ENCODE measurements around the gene NUDCD3. TPM values are rescaled to one million over a fixed set of nuclear protein-coding genes. Genes with fewer than 3 reads are reported as not detected.

NUDCD3 gene
- total RNA-seq, 1 experiment from 2014 or later = 94.6 TPM

DNA sequence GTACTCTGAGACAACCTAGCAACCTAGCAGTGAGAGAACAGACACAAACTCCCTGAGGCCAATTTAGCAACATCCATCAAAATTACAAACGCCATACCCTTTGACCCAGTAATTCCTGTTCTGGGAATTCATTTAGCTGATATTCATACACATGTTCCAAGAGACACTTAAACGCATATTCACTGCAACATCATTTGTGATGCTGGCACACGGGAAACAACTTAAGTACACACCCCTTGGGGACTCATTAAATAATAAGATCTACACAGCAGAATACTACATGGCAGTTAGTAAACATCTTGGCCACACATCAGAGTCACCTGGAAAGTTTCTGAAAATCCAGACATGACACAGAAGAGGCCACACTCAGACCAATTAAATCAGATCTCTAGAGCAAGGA, 17.6 kb downstream of the NUDCD3 start:
- ATAC-seq (no peak), DNase-seq (ENCODE audit: low read depth, low spot score) (no peak)
- Histone ChIP-seq H3K9me2 (ENCODE audit: insufficient read depth) (no peaks in the 10 kb centered on the region), H3K27me3 (ENCODE audit: insufficient read depth, low read length) (no peaks in the 10 kb centered on the region), H3K79me2 (ENCODE audit: insufficient read depth, low read length) (peaks cover 88% of the 10 kb centered on the region), H3K9me3 (ENCODE audit: control insufficient read depth in 1 of 2, insufficient read depth in 1 of 2, low read depth in 1 of 2, low read length in 2 of 2) (no peaks in the 10 kb centered on the region), H3K36me3 (ENCODE audit: control insufficient read depth in 1 of 2, insufficient read depth in 2 of 2, low read length in 2 of 2) (peaks cover 24 to 29% of the 10 kb centered on the region in 2 experiments; a peak in 3 of 4 replicates), H2AFZ (ENCODE audit: low read depth, low read length, poor library complexity, severe bottlenecking) (no peak overlapping the region), H3K27ac (ENCODE audit: low read depth, low read length) (no peak overlapping the region), H3K9ac (ENCODE audit: low read length) (no peak overlapping the region), H3K4me1 (ENCODE audit: control insufficient read depth in 1 of 2, insufficient read depth in 2 of 2, low read length in 2 of 2) (peaks cover 0 to 18% of the 10 kb centered on the region in 2 experiments; a peak in 2 of 4 replicates), H4K20me1 (ENCODE audit: insufficient read depth) (peaks cover 7% of the 10 kb centered on the region), H3K4me2 (ENCODE audit: low read length) (peak overlapping the region; percentile 4; the same call in 1 of the 2 replicates), H3K4me3 (replicated peaks in 1 of 2; ENCODE audit: low read depth in 1 of 2, low read length in 2 of 2) (no peak overlapping the region)
- TF ChIP-seq ELF1 (IDR thresholded peaks at IDR 0.05; ENCODE audit: borderline replicate concordance, low read depth) (no peak), SIN3A (IDR thresholded peaks at IDR 0.05; ENCODE audit: low read depth) (no peak), JUND (IDR thresholded peaks at IDR 0.05) (no peak), YY1 (IDR thresholded peaks at IDR 0.05; ENCODE audit: extremely low read depth, insufficient replicate concordance, low read depth, low read length) (no peak), CBX3 (IDR thresholded peaks at IDR 0.05; ENCODE audit: low read depth) (no peak), CEBPB (IDR thresholded peaks at IDR 0.05; ENCODE audit: low read depth) (no peak), SRF (IDR thresholded peaks at IDR 0.05; ENCODE audit: low read depth) (no peak), SP1 (IDR thresholded peaks at IDR 0.05; ENCODE audit: low read depth) (no peak), POLR2A (IDR thresholded peaks at IDR 0.05; ENCODE audit: borderline replicate concordance, extremely low read depth, insufficient read depth, insufficient read length) (no peak)
- TF ChIP-seq, protein P1, sequence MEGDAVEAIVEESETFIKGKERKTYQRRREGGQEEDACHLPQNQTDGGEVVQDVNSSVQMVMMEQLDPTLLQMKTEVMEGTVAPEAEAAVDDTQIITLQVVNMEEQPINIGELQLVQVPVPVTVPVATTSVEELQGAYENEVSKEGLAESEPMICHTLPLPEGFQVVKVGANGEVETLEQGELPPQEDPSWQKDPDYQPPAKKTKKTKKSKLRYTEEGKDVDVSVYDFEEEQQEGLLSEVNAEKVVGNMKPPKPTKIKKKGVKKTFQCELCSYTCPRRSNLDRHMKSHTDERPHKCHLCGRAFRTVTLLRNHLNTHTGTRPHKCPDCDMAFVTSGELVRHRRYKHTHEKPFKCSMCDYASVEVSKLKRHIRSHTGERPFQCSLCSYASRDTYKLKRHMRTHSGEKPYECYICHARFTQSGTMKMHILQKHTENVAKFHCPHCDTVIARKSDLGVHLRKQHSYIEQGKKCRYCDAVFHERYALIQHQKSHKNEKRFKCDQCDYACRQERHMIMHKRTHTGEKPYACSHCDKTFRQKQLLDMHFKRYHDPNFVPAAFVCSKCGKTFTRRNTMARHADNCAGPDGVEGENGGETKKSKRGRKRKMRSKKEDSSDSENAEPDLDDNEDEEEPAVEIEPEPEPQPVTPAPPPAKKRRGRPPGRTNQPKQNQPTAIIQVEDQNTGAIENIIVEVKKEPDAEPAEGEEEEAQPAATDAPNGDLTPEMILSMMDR (IDR thresholded peaks at IDR 0.05 in 2 of 3, conservative IDR thresholded peaks at IDR 0.05 in 1 of 3; ENCODE audit: borderline replicate concordance in 1 of 3, insufficient read depth in 1 of 3, low read depth in 2 of 3, low read length in 2 of 3) = no peak
- intact Hi-C loops (cut with micrococcal nuclease) = no loop called here
- ChIA-PET RAD21 (ENCODE audit: low non-redundant PET in 1 of 2, low total read pairs in 2 of 2, uncharacterized antibody in 2 of 2, unreplicated experiment in 2 of 2) (no interaction called here), POLR2A (no interaction called here), CTCF (no interaction called here)
- no TSS peak for BruUV-seq (replicated peaks)

DNA sequence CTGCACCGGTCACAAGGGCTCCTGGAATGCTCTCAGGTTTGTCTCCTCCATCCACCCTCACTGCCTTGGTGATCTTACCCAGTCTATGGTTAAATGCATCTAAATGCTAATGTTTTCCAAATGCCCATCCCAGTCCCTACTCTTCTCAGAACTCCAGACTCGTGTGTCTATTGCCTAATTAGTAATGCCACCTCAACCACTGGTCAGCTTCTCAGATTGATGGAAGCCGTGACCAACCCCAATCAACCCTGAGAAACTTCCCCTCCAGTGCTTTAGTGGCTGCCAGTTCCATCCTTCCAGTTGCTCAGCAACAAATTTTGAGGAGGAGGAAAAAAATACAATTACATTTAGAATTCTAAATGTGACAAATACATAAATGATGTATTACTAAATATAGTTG, 18.6 kb downstream of the NUDCD3 start:
- Histone ChIP-seq H3K9me2 (ENCODE audit: insufficient read depth) (no peaks in the 10 kb centered on the region), H3K9me3 (ENCODE audit: control insufficient read depth in 1 of 2, insufficient read depth in 1 of 2, low read depth in 1 of 2, low read length in 2 of 2) (no peaks in the 10 kb centered on the region), H3K27me3 (ENCODE audit: insufficient read depth, low read length) (no peaks in the 10 kb centered on the region), H3K9ac (ENCODE audit: low read length) (no peak overlapping the region), H3K4me2 (ENCODE audit: low read length) (no peak overlapping the region), H3K4me1 (ENCODE audit: control insufficient read depth in 1 of 2, insufficient read depth in 2 of 2, low read length in 2 of 2) (peaks cover 0 to 14% of the 10 kb centered on the region in 2 experiments; a peak in 2 of 4 replicates), H3K79me2 (ENCODE audit: insufficient read depth, low read length) (peaks cover 93% of the 10 kb centered on the region), H3K36me3 (ENCODE audit: control insufficient read depth in 1 of 2, insufficient read depth in 2 of 2, low read length in 2 of 2) (peaks cover 22 to 26% of the 10 kb centered on the region in 2 experiments; a peak in 3 of 4 replicates), H3K27ac (ENCODE audit: low read depth, low read length) (no peak overlapping the region), H2AFZ (ENCODE audit: low read depth, low read length, poor library complexity, severe bottlenecking) (no peak overlapping the region), H3K4me3 (replicated peaks in 1 of 2; ENCODE audit: low read depth in 1 of 2, low read length in 2 of 2) (no peak overlapping the region), H4K20me1 (ENCODE audit: insufficient read depth) (peaks cover 4% of the 10 kb centered on the region)
- ATAC-seq (no peak), DNase-seq (ENCODE audit: low read depth, low spot score) (no peak)
- ChIA-PET CTCF (no interaction called here), RAD21 (ENCODE audit: low non-redundant PET in 1 of 2, low total read pairs in 2 of 2, uncharacterized antibody in 2 of 2, unreplicated experiment in 2 of 2) (no interaction called here), POLR2A (no interaction called here)
- BruUV-seq (replicated peaks) = no TSS peak
- intact Hi-C loops (cut with micrococcal nuclease) = no loop called here
- no peak for TF ChIP-seq CBX3 (IDR thresholded peaks at IDR 0.05; ENCODE audit: low read depth)
- no peak for TF ChIP-seq POLR2A (IDR thresholded peaks at IDR 0.05; ENCODE audit: borderline replicate concordance, extremely low read depth, insufficient read depth, insufficient read length)
- no peak for TF ChIP-seq CEBPB (IDR thresholded peaks at IDR 0.05; ENCODE audit: low read depth)
- TF ChIP-seq, protein P1 (IDR thresholded peaks at IDR 0.05 in 2 of 3, conservative IDR thresholded peaks at IDR 0.05 in 1 of 3; ENCODE audit: borderline replicate concordance in 1 of 3, insufficient read depth in 1 of 3, low read depth in 2 of 3, low read length in 2 of 3) = no peak
- TF ChIP-seq, protein P2, sequence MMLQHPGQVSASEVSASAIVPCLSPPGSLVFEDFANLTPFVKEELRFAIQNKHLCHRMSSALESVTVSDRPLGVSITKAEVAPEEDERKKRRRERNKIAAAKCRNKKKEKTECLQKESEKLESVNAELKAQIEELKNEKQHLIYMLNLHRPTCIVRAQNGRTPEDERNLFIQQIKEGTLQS (IDR thresholded peaks at IDR 0.05) = no peak
- no peak for TF ChIP-seq EZH2phosphoT487 (IDR thresholded peaks at IDR 0.05; ENCODE audit: borderline replicate concordance)
- TF ChIP-seq ZBTB33 (IDR thresholded peaks at IDR 0.05; ENCODE audit: extremely low read depth, insufficient replicate concordance, low read length) = no peak
